IMR-90 (cell line): ENCODE results near the gene PTGES2. TPM values are rescaled to one million over a fixed set of nuclear protein-coding genes. Genes with fewer than 3 reads are reported as not detected.
A peak's percentile ranks its signal among the peaks of the same experiment; 100 is the strongest.

Experiments
- ATAC-seq: fragments of 200-7000 bp; cut with Tn5 transposase; 2 replicates; pipeline ENCODE4 v1.9.1; 2020; ENCODE audit warnings: low read depth, mild to moderate bottlenecking, moderate library complexity
- BruUV-seq: library from RNA; stranded (reverse); fragments of 400-500 nt; replicated peaks from 2 replicates; lab custom pipeline; 2021; lab: Mats Ljungman, UMichigan
- CTCF ChIA-PET: fragments of 300-600 bp; formaldehyde crosslinking; extraction: SDS; loops from one replicate; lab custom pipeline; 2021; ENCODE audit warnings: antibody characterized with exemption; lab: Yijun Ruan, JAX
- POLR2A ChIA-PET: fragments of 300-600 bp; sonication (Branson Sonifier 250); formaldehyde crosslinking; loops from one replicate; lab custom pipeline; 2022; ENCODE audit warnings: antibody characterized with exemption; ENCODE audit not compliant: unreplicated experiment; lab: Charles Lee
- DNase-seq: peaks from one replicate; pipeline ENCODE4 v3.0.0; 2013
- H2AFZ ChIP-seq: replicated peaks from 2 replicates; pipeline ENCODE3; 2013; ENCODE audit warnings: low read length, mild to moderate bottlenecking; ENCODE audit not compliant: poor library complexity
- H2AK5ac ChIP-seq: 2 replicates; pipeline ENCODE4 v1.6.1; 2013; ENCODE audit warnings: low read depth, low read length, inconsistent platforms
- H2AK9ac ChIP-seq: replicated peaks from 2 replicates; pipeline ENCODE3; 2013; ENCODE audit warnings: mild to moderate bottlenecking, low read depth, low read length, moderate library complexity; ENCODE audit not compliant: poor library complexity
- H2BK120ac ChIP-seq: 2 replicates; pipeline ENCODE4 v1.6.1; 2013; ENCODE audit warnings: low read depth, low read length, inconsistent platforms
- H2BK15ac ChIP-seq: 3 replicates; pipeline ENCODE4 v1.6.1; 2013; ENCODE audit warnings: low read depth, low read length, inconsistent platforms
- H2BK20ac ChIP-seq: 2 replicates; pipeline ENCODE4 v1.6.1; 2013; ENCODE audit warnings: low read depth, mild to moderate bottlenecking, inconsistent platforms, low read length, moderate library complexity
- H2BK5ac ChIP-seq: 2 replicates; pipeline ENCODE4 v1.6.1; 2013; ENCODE audit warnings: mild to moderate bottlenecking, low read depth, low read length, inconsistent platforms; ENCODE audit not compliant: poor library complexity, severe bottlenecking
- H3K14ac ChIP-seq: replicated peaks from 2 replicates; pipeline ENCODE4 v1.6.1; 2013; ENCODE audit warnings: low read depth, low read length, inconsistent platforms
- H3K18ac ChIP-seq: 2 replicates; pipeline ENCODE4 v1.6.1; 2013; ENCODE audit warnings: low read depth, low read length, control low read depth
- H3K23ac ChIP-seq: 2 replicates; pipeline ENCODE4 v1.6.1; 2013; ENCODE audit warnings: low read depth, low read length, inconsistent platforms
- H3K27ac ChIP-seq: 2 replicates; pipeline ENCODE4 v1.5.1; 2013; ENCODE audit warnings: mild to moderate bottlenecking, control low read depth, low read length; ENCODE audit not compliant: insufficient read depth
- H3K27me3 ChIP-seq: 2 replicates; pipeline ENCODE4 v1.6.1; 2013; ENCODE audit warnings: low read length; ENCODE audit not compliant: control insufficient read depth, insufficient read depth
- H3K36me3 ChIP-seq: 2 replicates; pipeline ENCODE4 v1.6.1; 2013; ENCODE audit warnings: low read length, mixed read lengths; ENCODE audit not compliant: control insufficient read depth, insufficient read depth
- H3K4ac ChIP-seq: 2 replicates; pipeline ENCODE4 v1.6.1; 2013; ENCODE audit warnings: low read depth, low read length, inconsistent platforms
- H3K4me1 ChIP-seq: 2 replicates; pipeline ENCODE4 v1.6.1; 2013; ENCODE audit warnings: low read length, mixed read lengths; ENCODE audit not compliant: control insufficient read depth, insufficient read depth
- H3K4me2 ChIP-seq: 2 replicates; pipeline ENCODE4 v1.6.1; 2013; ENCODE audit warnings: low read depth, mild to moderate bottlenecking, control low read depth, low read length, moderate library complexity
- H3K4me3 ChIP-seq: 2 replicates; pipeline ENCODE4 v1.5.1; 2013; ENCODE audit warnings: low read depth, mild to moderate bottlenecking, control low read depth, low read length, moderate library complexity; ENCODE audit not compliant: insufficient read depth
- H3K56ac ChIP-seq: 2 replicates; pipeline ENCODE4 v1.6.1; 2013; ENCODE audit warnings: low read length, inconsistent platforms; ENCODE audit not compliant: insufficient read depth; ENCODE audit errors: extremely low read depth
- H3K79me1 ChIP-seq, 2 experiments: 2 replicates each; pipeline ENCODE4 v1.6.1; 2013; ENCODE audit warnings: low read length in 2 of 2, inconsistent platforms in 1 of 2, low read depth in 1 of 2
- H3K9ac ChIP-seq: 2 replicates; pipeline ENCODE4 v1.6.1; 2013; ENCODE audit warnings: low read depth, low read length, control low read depth
- H3K9me1 ChIP-seq: 2 replicates; pipeline ENCODE4 v1.6.1; 2013; ENCODE audit warnings: low read length, inconsistent platforms; ENCODE audit not compliant: insufficient read depth
- H3K9me3 ChIP-seq: 2 replicates; pipeline ENCODE4 v1.6.1; 2013; ENCODE audit warnings: low read length; ENCODE audit not compliant: control insufficient read depth, insufficient read depth
- H4K20me1 ChIP-seq: 2 replicates; pipeline ENCODE4 v1.6.1; 2013; ENCODE audit warnings: low read length, inconsistent platforms; ENCODE audit not compliant: insufficient read depth
- H4K5ac ChIP-seq: 2 replicates; pipeline ENCODE4 v1.6.1; 2013; ENCODE audit warnings: mild to moderate bottlenecking, low read depth, low read length, control low read depth
- H4K8ac ChIP-seq, 2 experiments: 2 replicates each; pipeline ENCODE4 v1.6.1; 2013; ENCODE audit warnings: low read depth in 2 of 2, low read length in 2 of 2, control low read depth in 1 of 2, inconsistent platforms in 1 of 2
- H4K91ac ChIP-seq: 2 replicates; pipeline ENCODE4 v1.6.1; 2013; ENCODE audit warnings: low read depth, low read length, inconsistent platforms; ENCODE audit not compliant: insufficient read depth
- BHLHE40 ChIP-seq: fragments of 150-350 bp; IDR thresholded peaks from 2 replicates; pipeline ENCODE4 v1.6.1; 2016; ENCODE audit warnings: mild to moderate bottlenecking, low read depth, low read length
- CEBPB ChIP-seq: IDR thresholded peaks from 2 replicates; pipeline ENCODE4 v1.6.1; 2012; ENCODE audit warnings: low read depth, low read length, improper control_type of control experiment
- CHD1 ChIP-seq: IDR thresholded peaks from 2 replicates; pipeline ENCODE4 v1.6.1; 2012; ENCODE audit warnings: low read depth, low read length, improper control_type of control experiment
- FOS ChIP-seq: fragments of 150-350 bp; IDR thresholded peaks from 2 replicates; pipeline ENCODE4 v1.6.1; 2016; ENCODE audit warnings: low read depth, low read length
- MAFK ChIP-seq: IDR thresholded peaks from 2 replicates; pipeline ENCODE4 v1.6.1; 2012; ENCODE audit warnings: low read depth, low read length, improper control_type of control experiment
- MAZ ChIP-seq: IDR thresholded peaks from 2 replicates; pipeline ENCODE4 v1.6.1; 2012; ENCODE audit warnings: low read depth, mild to moderate bottlenecking, low read length, improper control_type of control experiment, moderate library complexity, borderline replicate concordance
- MXI1 ChIP-seq: IDR thresholded peaks from 2 replicates; pipeline ENCODE4 v1.6.1; 2012; ENCODE audit warnings: low read depth, mild to moderate bottlenecking, low read length, moderate library complexity, borderline replicate concordance
- NFE2L2 ChIP-seq: fragments of 150-350 bp; IDR thresholded peaks from 2 replicates; pipeline ENCODE4 v1.6.1; 2016; ENCODE audit warnings: low read depth, mild to moderate bottlenecking, low read length
- POLR2A ChIP-seq: IDR thresholded peaks from 2 replicates; pipeline ENCODE4 v1.6.1; 2012; ENCODE audit warnings: mild to moderate bottlenecking, low read depth, low read length
- RAD21 ChIP-seq: IDR thresholded peaks from 2 replicates; pipeline ENCODE4 v1.6.1; 2012; ENCODE audit warnings: low read length, improper control_type of control experiment
- RCOR1 ChIP-seq: IDR thresholded peaks from 2 replicates; pipeline ENCODE4 v1.6.1; 2012; ENCODE audit warnings: mild to moderate bottlenecking, low read length, improper control_type of control experiment; ENCODE audit not compliant: insufficient replicate concordance
- SMC3 ChIP-seq: fragments of 150-350 bp; IDR thresholded peaks from 2 replicates; pipeline ENCODE4 v1.6.1; 2016; ENCODE audit warnings: low read depth, mild to moderate bottlenecking, antibody characterized with exemption, low read length, moderate library complexity
- WGBS, 2 experiments: methylation state at CpG; one replicate each; pipeline versions ENCODE4 v1.1.5 to v1.1.7; 2013; ENCODE audit warnings: missing lambda C conversion rate in 2 of 2; ENCODE audit not compliant: insufficient read length in 1 of 2; ENCODE audit errors: extremely low coverage in 2 of 2; 5-methylcytosine and 5-hydroxymethylcytosine counted together
- dilution Hi-C: fragments of 300-500 bp; cut with HindIII; formaldehyde crosslinking; loops from one replicate; pipeline ENCODE4 v1.14.3; 2018; ENCODE audit warnings: low sequenced_read_pairs; ENCODE audit not compliant: unreplicated experiment
- in situ Hi-C: fragments of 300-500 bp; cut with MboI; formaldehyde crosslinking; loops from 3 replicates; pipeline ENCODE4 v1.14.3; 2019; ENCODE audit warnings: low sequenced_read_pairs, inconsistent platforms, mixed read lengths
- intact Hi-C: fragments of 100-400 bp; cut with micrococcal nuclease; formaldehyde crosslinking; loops from 2 replicates; pipeline ENCODE4 v1.10.0; 2022
- polyA plus RNA-seq, 3 experiments: library from polyadenylated mRNA; depleted of rRNA; stranded (reverse); fragments of >200 nt; gene quantifications; 2 replicates each; pipeline ENCODE4 v1.2.3, GENCODE V29; 2012; ENCODE audit warnings: low replicate concordance in 1 of 3
- total RNA-seq: library from RNA; depleted of rRNA; stranded (reverse); fragments of >200 nt; gene quantifications from 2 replicates; pipeline ENCODE4 v1.2.3, GENCODE V29; 2012
- TF ChIP-seq, protein P1 (sequence below): conservative IDR thresholded peaks from 2 replicates; pipeline ENCODE4 v1.5.1; 2012; ENCODE audit warnings: mild to moderate bottlenecking, low read depth, low read length, improper control_type of control experiment
- TF ChIP-seq, protein P2 (sequence below): fragments of 150-350 bp; IDR thresholded peaks from 2 replicates; pipeline ENCODE4 v1.6.1; 2017; ENCODE audit warnings: mild to moderate bottlenecking, antibody characterized with exemption, low read length, low read depth
- TF ChIP-seq, protein P3 (sequence below): fragments of 150-350 bp; IDR thresholded peaks from 2 replicates; pipeline ENCODE4 v1.6.1; 2016; ENCODE audit warnings: low read depth, mild to moderate bottlenecking, low read length, moderate library complexity, borderline replicate concordance

The PTGES2 gene
- total and polyA plus RNA-seq, 2 of the 4 experiments (the other 2 are of a cell fraction): 100 to 107 TPM

DNA sequence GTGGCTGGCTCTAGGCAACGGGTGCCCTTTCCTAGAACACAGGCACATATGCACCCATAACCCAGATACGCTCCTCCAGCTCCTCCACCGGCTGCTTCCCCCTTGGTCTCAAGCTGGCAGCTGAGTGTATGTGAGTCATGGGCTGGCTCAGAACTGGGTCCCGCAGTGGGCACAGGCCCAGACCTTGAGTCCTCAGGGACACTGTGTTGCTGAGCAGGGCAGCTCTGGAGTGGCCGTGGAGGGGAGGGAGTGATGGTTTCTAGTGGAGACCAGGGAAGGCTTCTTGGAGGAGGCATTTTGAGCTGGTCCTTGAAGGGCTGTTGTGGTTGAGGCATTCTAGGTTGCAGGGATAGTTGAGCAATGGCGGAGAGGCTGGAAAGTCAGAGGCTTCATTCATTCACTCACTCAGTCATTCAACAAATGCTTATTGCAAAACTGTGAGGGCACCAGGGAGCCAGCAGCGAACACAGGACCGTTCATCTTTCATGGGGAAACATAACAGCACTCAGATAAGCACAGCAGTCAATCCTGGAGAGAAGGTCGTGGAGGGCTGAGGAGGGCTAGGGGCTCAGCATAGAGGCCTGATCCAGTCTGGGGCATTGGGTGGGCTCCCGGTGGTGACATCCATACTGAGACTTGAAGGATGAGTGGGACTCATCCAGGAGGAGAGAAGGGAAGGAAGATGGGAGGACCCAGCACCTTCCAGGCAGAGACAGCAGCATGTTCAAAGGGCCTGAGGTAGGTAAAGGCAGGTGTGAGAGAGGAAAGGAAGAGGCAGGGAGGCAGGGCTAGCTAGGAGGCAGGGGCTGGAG, 34.9 kb upstream of the PTGES2 start:
- no peak overlapping the region for H2AK5ac ChIP-seq
- no peak overlapping the region for H2BK5ac ChIP-seq
- no peak overlapping the region for H3K14ac ChIP-seq
- no peaks in the 10 kb centered on the region for H3K27me3 ChIP-seq
- CTCF ChIA-PET: no interaction called here
- POLR2A ChIA-PET: no interaction called here
- no peak overlapping the region for H3K4me2 ChIP-seq
- no peak overlapping the region for H2BK20ac ChIP-seq
- intact Hi-C loops: no loop called here
- WGBS, 2 experiments: 80% methylated on average over 3 of the region's 10 CpGs; no CpG with 5 or more reads in 1 of the 2 experiments
- H2BK120ac ChIP-seq: no peak overlapping the region
- no peak overlapping the region for H3K9ac ChIP-seq
- H3K79me1 ChIP-seq: peaks cover 10 to 47% of the 10 kb centered on the region in 2 experiments
- in situ Hi-C loops: no loop called here
- peaks cover 1% of the 10 kb centered on the region; the same call in 1 of the 2 replicates for H3K4me1 ChIP-seq
- H3K36me3 ChIP-seq: peaks cover 43% of the 10 kb centered on the region
- no peak overlapping the region for H4K5ac ChIP-seq
- peaks cover 5% of the 10 kb centered on the region for H3K9me1 ChIP-seq
- ATAC-seq (no peak), DNase-seq (no peak)
- no peak overlapping the region for H2AFZ ChIP-seq
- H3K9me3 ChIP-seq: no peaks in the 10 kb centered on the region
- H3K18ac ChIP-seq: no peak overlapping the region
- H2AK9ac ChIP-seq: peak overlapping the region; percentile 34
- no TSS peak for BruUV-seq
- H3K4me3 ChIP-seq: no peak overlapping the region
- no peak overlapping the region for H4K91ac ChIP-seq
- no peak overlapping the region for H3K23ac ChIP-seq
- H3K4ac ChIP-seq: no peak overlapping the region
- H3K56ac ChIP-seq: no peak overlapping the region
- peaks cover 11% of the 10 kb centered on the region for H4K20me1 ChIP-seq
- no peak overlapping the region for H2BK15ac ChIP-seq
- H3K27ac ChIP-seq: no peak overlapping the region
- dilution Hi-C loops: no loop called here
- no peak overlapping the region for H4K8ac ChIP-seq
- no peak for TF ChIP-seq RAD21
- no peak for TF ChIP-seq MAFK
- no peak for TF ChIP-seq CEBPB
- TF ChIP-seq FOS: no peak
- no peak for TF ChIP-seq SMC3
- no peak for TF ChIP-seq BHLHE40
- TF ChIP-seq, protein P1, sequence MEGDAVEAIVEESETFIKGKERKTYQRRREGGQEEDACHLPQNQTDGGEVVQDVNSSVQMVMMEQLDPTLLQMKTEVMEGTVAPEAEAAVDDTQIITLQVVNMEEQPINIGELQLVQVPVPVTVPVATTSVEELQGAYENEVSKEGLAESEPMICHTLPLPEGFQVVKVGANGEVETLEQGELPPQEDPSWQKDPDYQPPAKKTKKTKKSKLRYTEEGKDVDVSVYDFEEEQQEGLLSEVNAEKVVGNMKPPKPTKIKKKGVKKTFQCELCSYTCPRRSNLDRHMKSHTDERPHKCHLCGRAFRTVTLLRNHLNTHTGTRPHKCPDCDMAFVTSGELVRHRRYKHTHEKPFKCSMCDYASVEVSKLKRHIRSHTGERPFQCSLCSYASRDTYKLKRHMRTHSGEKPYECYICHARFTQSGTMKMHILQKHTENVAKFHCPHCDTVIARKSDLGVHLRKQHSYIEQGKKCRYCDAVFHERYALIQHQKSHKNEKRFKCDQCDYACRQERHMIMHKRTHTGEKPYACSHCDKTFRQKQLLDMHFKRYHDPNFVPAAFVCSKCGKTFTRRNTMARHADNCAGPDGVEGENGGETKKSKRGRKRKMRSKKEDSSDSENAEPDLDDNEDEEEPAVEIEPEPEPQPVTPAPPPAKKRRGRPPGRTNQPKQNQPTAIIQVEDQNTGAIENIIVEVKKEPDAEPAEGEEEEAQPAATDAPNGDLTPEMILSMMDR: no peak
- TF ChIP-seq, protein P2, sequence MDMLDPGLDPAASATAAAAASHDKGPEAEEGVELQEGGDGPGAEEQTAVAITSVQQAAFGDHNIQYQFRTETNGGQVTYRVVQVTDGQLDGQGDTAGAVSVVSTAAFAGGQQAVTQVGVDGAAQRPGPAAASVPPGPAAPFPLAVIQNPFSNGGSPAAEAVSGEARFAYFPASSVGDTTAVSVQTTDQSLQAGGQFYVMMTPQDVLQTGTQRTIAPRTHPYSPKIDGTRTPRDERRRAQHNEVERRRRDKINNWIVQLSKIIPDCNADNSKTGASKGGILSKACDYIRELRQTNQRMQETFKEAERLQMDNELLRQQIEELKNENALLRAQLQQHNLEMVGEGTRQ: no peak
- no peak for TF ChIP-seq MXI1
- no peak for TF ChIP-seq CHD1
- TF ChIP-seq RCOR1: no peak
- TF ChIP-seq, protein P3, sequence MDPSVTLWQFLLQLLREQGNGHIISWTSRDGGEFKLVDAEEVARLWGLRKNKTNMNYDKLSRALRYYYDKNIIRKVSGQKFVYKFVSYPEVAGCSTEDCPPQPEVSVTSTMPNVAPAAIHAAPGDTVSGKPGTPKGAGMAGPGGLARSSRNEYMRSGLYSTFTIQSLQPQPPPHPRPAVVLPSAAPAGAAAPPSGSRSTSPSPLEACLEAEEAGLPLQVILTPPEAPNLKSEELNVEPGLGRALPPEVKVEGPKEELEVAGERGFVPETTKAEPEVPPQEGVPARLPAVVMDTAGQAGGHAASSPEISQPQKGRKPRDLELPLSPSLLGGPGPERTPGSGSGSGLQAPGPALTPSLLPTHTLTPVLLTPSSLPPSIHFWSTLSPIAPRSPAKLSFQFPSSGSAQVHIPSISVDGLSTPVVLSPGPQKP: no peak
- TF ChIP-seq POLR2A: no peak
- no peak for TF ChIP-seq NFE2L2
- TF ChIP-seq MAZ: no peak
